HCT116 (cell line): ENCODE data around the gene NR2F1-AS1. TPM values are rescaled to one million over a fixed set of nuclear protein-coding genes. Genes with fewer than 3 reads are reported as not detected.
"Not testable (repeated sequence)": the region's sequence is repeated elsewhere in the genome, so short reads cannot be mapped to it uniquely, and the experiment has no call there.

Experiments
- ATAC-seq: fragments of 200-7000 bp; cut with Tn5 transposase; 2 replicates; pipeline ENCODE4 v1.9.1; 2020; ENCODE audit warnings: mild to moderate bottlenecking, moderate library complexity
- BruUV-seq: library from RNA; stranded (reverse); fragments of 400-500 nt; replicated peaks from 2 replicates; lab custom pipeline; 2021; lab: Mats Ljungman, UMichigan
- CTCF ChIA-PET: fragments of 300-600 bp; sonication (Branson Sonifier 250); formaldehyde crosslinking; loops from one replicate; lab custom pipeline; 2021; ENCODE audit warnings: antibody characterized with exemption; lab: Charles Lee
- POLR2A ChIA-PET: fragments of 300-600, 350-600 bp; sonication (Branson Sonifier 250); formaldehyde crosslinking; loops from one replicate; lab custom pipeline; 2021; ENCODE audit warnings: antibody characterized with exemption; lab: Charles Lee
- RAD21 ChIA-PET, 2 experiments: fragments of 300-600 bp; sonication (Branson Sonifier 250); formaldehyde crosslinking; loops; one replicate each; lab custom pipeline; 2023; ENCODE audit warnings: low total read pairs in 2 of 2; ENCODE audit not compliant: uncharacterized antibody in 2 of 2, unreplicated experiment in 2 of 2, low non-redundant PET in 1 of 2; lab: Charles Lee
- DNase-seq: peaks from one replicate; pipeline ENCODE4 v3.0.0-alpha.2; 2010; ENCODE audit warnings: low read depth, low spot score
- H2AFZ ChIP-seq: fragments of 200-600 bp; shearing (Covaris generic), sonication (generic); 2 replicates; pipeline ENCODE4 v1.6.1; 2017; ENCODE audit warnings: low read depth, mixed run types, mixed read lengths, antibody characterized with exemption, low read length; ENCODE audit not compliant: poor library complexity, severe bottlenecking
- H3K27ac ChIP-seq: 2 replicates; pipeline ENCODE4 v1.5.1; 2012; ENCODE audit warnings: low read depth, low read length
- H3K27me3 ChIP-seq: fragments of 200-600 bp; sonication (generic); 2 replicates; pipeline ENCODE4 v1.6.1; 2016; ENCODE audit warnings: mixed run types, low read length, mixed read lengths; ENCODE audit not compliant: insufficient read depth
- H3K36me3 ChIP-seq, 2 experiments: fragments of 200-500 bp in 1 of 2; fragments of 200-600 bp in 1 of 2; sonication (Bioruptor generic) in 1 of 2; sonication (generic) in 1 of 2; 2 replicates each; pipeline versions ENCODE4 v1.5.1 to v1.6.1; 2014 to 2016; ENCODE audit warnings: low read length in 2 of 2, inconsistent platforms in 1 of 2, mixed read lengths in 1 of 2, mixed run types in 1 of 2; ENCODE audit not compliant: insufficient read depth in 2 of 2, control insufficient read depth in 1 of 2
- H3K4me1 ChIP-seq, 2 experiments: fragments of 200-600 bp in 1 of 2; sonication (generic) in 1 of 2; 2 replicates each; pipeline versions ENCODE4 v1.5.1 to v1.6.1; 2012 to 2017; ENCODE audit warnings: low read length in 2 of 2, inconsistent platforms in 1 of 2, mild to moderate bottlenecking in 1 of 2, mixed read lengths in 1 of 2, mixed run types in 1 of 2, moderate library complexity in 1 of 2; ENCODE audit not compliant: insufficient read depth in 2 of 2, control insufficient read depth in 1 of 2
- H3K4me2 ChIP-seq: fragments of 200-600 bp; sonication (generic); 2 replicates; pipeline ENCODE4 v1.6.1; 2017; ENCODE audit warnings: mixed run types, low read length, mixed read lengths
- H3K4me3 ChIP-seq, 2 experiments: fragments of 200-600 bp in 1 of 2; sonication (generic) in 1 of 2; replicated peaks in 1 of 2; 2 replicates each; pipeline ENCODE4 v1.5.1; 2011 to 2016; ENCODE audit warnings: low read length in 2 of 2, control low read depth in 1 of 2, low read depth in 1 of 2, mild to moderate bottlenecking in 1 of 2, mixed read lengths in 1 of 2, mixed run types in 1 of 2
- H3K79me2 ChIP-seq: fragments of 200-600 bp; sonication (generic); 2 replicates; pipeline ENCODE4 v1.6.1; 2017; ENCODE audit warnings: mild to moderate bottlenecking, mixed run types, low read length, moderate library complexity, mixed read lengths; ENCODE audit not compliant: insufficient read depth
- H3K9ac ChIP-seq: fragments of 200-600 bp; sonication (generic); 2 replicates; pipeline ENCODE4 v1.6.1; 2016; ENCODE audit warnings: low read length, mixed read lengths
- H3K9me2 ChIP-seq: fragments of 200-600 bp; sonication (generic), shearing (Covaris generic); 2 replicates; pipeline ENCODE4 v1.6.1; 2017; ENCODE audit warnings: mixed run types, mild to moderate bottlenecking, moderate library complexity; ENCODE audit not compliant: insufficient read depth
- H3K9me3 ChIP-seq, 2 experiments: fragments of 200-500 bp in 1 of 2; fragments of 200-600 bp in 1 of 2; sonication (Bioruptor generic) in 1 of 2; sonication (generic) in 1 of 2; 2 replicates each; pipeline ENCODE4 v1.6.1; 2014 to 2017; ENCODE audit warnings: low read length in 2 of 2, mixed read lengths in 2 of 2, inconsistent platforms in 1 of 2, low read depth in 1 of 2, mild to moderate bottlenecking in 1 of 2, mixed run types in 1 of 2, moderate library complexity in 1 of 2; ENCODE audit not compliant: control insufficient read depth in 1 of 2, insufficient read depth in 1 of 2
- H4K20me1 ChIP-seq: fragments of 200-600 bp; sonication (generic), shearing (Covaris generic); 2 replicates; pipeline ENCODE4 v1.6.1; 2017; ENCODE audit warnings: mixed run types, mild to moderate bottlenecking, moderate library complexity; ENCODE audit not compliant: insufficient read depth
- CBX3 ChIP-seq: IDR thresholded peaks from 2 replicates; pipeline ENCODE4 v1.6.1; 2012; ENCODE audit warnings: low read depth
- CEBPB ChIP-seq: IDR thresholded peaks from 2 replicates; pipeline ENCODE4 v1.6.1; 2012; ENCODE audit warnings: low read depth
- ELF1 ChIP-seq: IDR thresholded peaks from 2 replicates; pipeline ENCODE4 v1.6.1; 2012; ENCODE audit warnings: low read depth, borderline replicate concordance
- EZH2 ChIP-seq: fragments of 200-600 bp; sonication (generic); IDR thresholded peaks from 2 replicates; pipeline ENCODE4 v1.6.1; 2017; ENCODE audit warnings: antibody characterized with exemption, mixed run types
- EZH2phosphoT487 ChIP-seq: fragments of 200-600 bp; IDR thresholded peaks from 2 replicates; pipeline ENCODE4 v1.6.1; 2018; ENCODE audit warnings: antibody characterized with exemption, borderline replicate concordance
- JUND ChIP-seq: IDR thresholded peaks from 2 replicates; pipeline ENCODE4 v1.6.1; 2012
- POLR2AphosphoS5 ChIP-seq: IDR thresholded peaks from 2 replicates; pipeline ENCODE4 v1.6.1; 2011; ENCODE audit warnings: mild to moderate bottlenecking, low read depth, low read length, moderate library complexity
- SIN3A ChIP-seq: IDR thresholded peaks from 2 replicates; pipeline ENCODE4 v1.6.1; 2012; ENCODE audit warnings: low read depth
- SRF ChIP-seq: IDR thresholded peaks from 2 replicates; pipeline ENCODE4 v1.6.1; 2012; ENCODE audit warnings: low read depth
- ZFX ChIP-seq: fragments of 450-650 bp; IDR thresholded peaks from 2 replicates; pipeline ENCODE4 v1.6.1; 2017
- intact Hi-C: fragments of 100-400 bp; cut with micrococcal nuclease; formaldehyde crosslinking; loops from 2 replicates; pipeline ENCODE4 v1.10.0; 2022
- total RNA-seq: library from RNA; stranded (reverse); gene quantifications from one replicate; pipeline ENCODE4 v1.2.1, GENCODE V29; 2021; ENCODE audit not compliant: unreplicated experiment
- TF ChIP-seq, protein P1 (sequence below): IDR thresholded peaks from 2 replicates; pipeline ENCODE4 v1.6.1; 2011; ENCODE audit warnings: mild to moderate bottlenecking, low read length, moderate library complexity; ENCODE audit not compliant: insufficient replicate concordance; ENCODE audit errors: extremely low read depth
- TF ChIP-seq, protein P2 (sequence below): IDR thresholded peaks from 2 replicates; pipeline ENCODE4 v1.6.1; 2012

The NR2F1-AS1 gene
- total RNA-seq, 1 experiment from 2014 or later, result 20.1 TPM

DNA sequence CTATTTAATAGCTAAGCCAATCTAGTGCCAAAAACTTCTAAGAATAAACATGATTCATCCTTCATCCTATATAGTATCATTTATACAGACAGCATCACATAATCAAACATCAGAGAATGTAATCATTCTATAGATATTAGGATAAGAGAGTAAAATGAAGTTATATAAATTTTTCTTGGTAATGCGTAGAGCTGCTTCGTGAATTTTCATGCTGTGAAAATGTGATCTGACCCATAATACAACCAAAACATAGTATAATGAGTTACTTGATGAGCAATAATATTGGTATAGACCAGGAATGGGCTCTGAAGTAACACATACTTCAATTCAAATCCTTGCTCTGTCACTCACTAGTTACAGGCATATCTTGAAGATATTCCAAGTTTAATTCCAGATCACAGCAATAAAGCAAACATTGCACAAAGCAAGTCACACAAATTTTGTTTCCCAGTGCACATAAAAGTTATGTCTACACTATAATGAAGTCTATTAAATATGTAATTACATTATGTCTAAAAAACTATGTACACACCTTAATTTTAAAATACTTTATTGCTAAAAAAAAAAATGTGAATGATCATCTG lies 23.9 kb downstream of the NR2F1-AS1 start:
- Histone ChIP-seq H3K27ac (no peak overlapping the region), H3K4me3 (no peak overlapping the region), H3K4me2 (no peak overlapping the region), H4K20me1 (no peaks in the 10 kb centered on the region), H3K36me3 (peaks cover 6 to 10% of the 10 kb centered on the region in 2 experiments; a peak in 3 of 4 replicates), H3K9me2 (no peaks in the 10 kb centered on the region), H3K9me3 (no peaks in the 10 kb centered on the region), H3K79me2 (no peaks in the 10 kb centered on the region), H3K4me1 (no peaks in the 10 kb centered on the region), H2AFZ (no peak overlapping the region), H3K27me3 (no peaks in the 10 kb centered on the region), H3K9ac (no peak overlapping the region)
- ChIA-PET POLR2A (no interaction called here), CTCF (no interaction called here), RAD21 (no interaction called here)
- TF ChIP-seq ELF1 (no peak), POLR2AphosphoS5 (no peak), CBX3 (no peak), ZFX (no peak), SRF (no peak), EZH2phosphoT487 (no peak), CEBPB (no peak), SIN3A (no peak), JUND (no peak), EZH2 (no peak)
- TF ChIP-seq, protein P1, sequence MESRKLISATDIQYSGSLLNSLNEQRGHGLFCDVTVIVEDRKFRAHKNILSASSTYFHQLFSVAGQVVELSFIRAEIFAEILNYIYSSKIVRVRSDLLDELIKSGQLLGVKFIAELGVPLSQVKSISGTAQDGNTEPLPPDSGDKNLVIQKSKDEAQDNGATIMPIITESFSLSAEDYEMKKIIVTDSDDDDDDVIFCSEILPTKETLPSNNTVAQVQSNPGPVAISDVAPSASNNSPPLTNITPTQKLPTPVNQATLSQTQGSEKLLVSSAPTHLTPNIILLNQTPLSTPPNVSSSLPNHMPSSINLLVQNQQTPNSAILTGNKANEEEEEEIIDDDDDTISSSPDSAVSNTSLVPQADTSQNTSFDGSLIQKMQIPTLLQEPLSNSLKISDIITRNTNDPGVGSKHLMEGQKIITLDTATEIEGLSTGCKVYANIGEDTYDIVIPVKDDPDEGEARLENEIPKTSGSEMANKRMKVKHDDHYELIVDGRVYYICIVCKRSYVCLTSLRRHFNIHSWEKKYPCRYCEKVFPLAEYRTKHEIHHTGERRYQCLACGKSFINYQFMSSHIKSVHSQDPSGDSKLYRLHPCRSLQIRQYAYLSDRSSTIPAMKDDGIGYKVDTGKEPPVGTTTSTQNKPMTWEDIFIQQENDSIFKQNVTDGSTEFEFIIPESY, result no peak
- TF ChIP-seq, protein P2, sequence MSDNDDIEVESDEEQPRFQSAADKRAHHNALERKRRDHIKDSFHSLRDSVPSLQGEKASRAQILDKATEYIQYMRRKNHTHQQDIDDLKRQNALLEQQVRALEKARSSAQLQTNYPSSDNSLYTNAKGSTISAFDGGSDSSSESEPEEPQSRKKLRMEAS, result no peak
- no TSS peak for BruUV-seq
- no peak for DNase-seq
- no peak for ATAC-seq
- intact Hi-C loops, result no loop called here

DNA sequence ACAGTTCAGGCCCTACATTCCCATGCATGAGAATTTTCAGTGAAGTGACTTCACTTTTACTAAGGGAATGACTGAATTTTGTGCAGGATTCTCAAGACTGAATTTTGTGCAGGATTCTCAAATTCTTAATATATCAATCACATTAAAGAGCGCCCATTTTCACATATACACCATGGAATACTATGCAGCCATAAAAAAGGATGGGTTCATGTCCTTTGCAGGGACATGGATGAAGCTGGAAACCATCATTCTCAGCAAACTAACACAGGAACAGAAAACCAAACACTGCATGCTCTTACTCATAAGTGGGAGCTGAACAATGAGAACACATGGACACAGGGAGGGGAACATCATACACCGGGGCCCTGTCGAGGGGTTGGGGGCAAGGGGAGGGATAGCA lies 31.4 kb downstream of the NR2F1-AS1 start:
- H3K9me3 ChIP-seq, POLR2A ChIA-PET, H3K27me3 ChIP-seq, RAD21 ChIA-PET, CTCF ChIA-PET, H2AFZ ChIP-seq, H4K20me1 ChIP-seq, H3K36me3 ChIP-seq, H3K27ac ChIP-seq, H3K4me1 ChIP-seq, intact Hi-C loops, DNase-seq, BruUV-seq, H3K4me3 ChIP-seq, H3K79me2 ChIP-seq, H3K9me2 ChIP-seq, H3K9ac ChIP-seq, ATAC-seq, H3K4me2 ChIP-seq: not testable (repeated sequence)
